ENCODE results near the gene ERCC6L2.

Gene ERCC6L2

DNA sequence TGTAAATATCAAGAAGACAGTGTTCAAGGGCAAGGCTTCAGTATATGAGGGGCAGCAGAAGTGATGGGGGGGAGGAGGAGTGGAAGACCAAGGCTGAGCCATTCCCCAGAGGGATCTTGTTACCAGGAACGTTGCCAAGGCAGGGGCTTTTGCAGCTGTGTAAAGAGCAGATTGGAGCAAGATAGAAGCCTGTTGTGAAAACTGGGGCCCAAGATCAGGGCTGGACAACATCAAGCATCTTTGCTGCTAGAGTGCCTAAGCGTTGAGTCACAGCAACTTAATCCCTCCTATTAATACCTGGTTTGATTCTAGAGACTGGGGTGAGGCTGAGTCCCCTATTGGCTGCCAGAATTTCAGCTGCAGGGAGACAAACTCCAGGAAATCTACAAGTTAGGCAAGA, 18.4 kb upstream of the ERCC6L2 start:
- ATAC-seq, result peak; percentile 86
- TF ChIP-seq ZFP3 (CRISPR knock-in tag; IDR thresholded peaks at IDR 0.05) (no peak), GLIS3 (CRISPR knock-in tag; IDR thresholded peaks at IDR 0.05) (no peak), ZNF565 (CRISPR knock-in tag; conservative IDR thresholded peaks at IDR 0.05; ENCODE audit: low read depth) (no peak), OSR1 (CRISPR knock-in tag; IDR thresholded peaks at IDR 0.05) (no peak), ARNTL (CRISPR knock-in tag; IDR thresholded peaks at IDR 0.05; ENCODE audit: borderline replicate concordance, low read depth) (no peak), ISL1 (CRISPR knock-in tag; IDR thresholded peaks at IDR 0.05) (peak; percentile 78), RARB (CRISPR knock-in tag; IDR thresholded peaks at IDR 0.05) (no peak), ZNF8 (CRISPR knock-in tag; IDR thresholded peaks at IDR 0.05) (no peak), TCF4 (CRISPR knock-in tag; IDR thresholded peaks at IDR 0.05; ENCODE audit: borderline replicate concordance) (peak; percentile 60; the same call in 1 of the 2 replicates)
- TF ChIP-seq, protein P1, sequence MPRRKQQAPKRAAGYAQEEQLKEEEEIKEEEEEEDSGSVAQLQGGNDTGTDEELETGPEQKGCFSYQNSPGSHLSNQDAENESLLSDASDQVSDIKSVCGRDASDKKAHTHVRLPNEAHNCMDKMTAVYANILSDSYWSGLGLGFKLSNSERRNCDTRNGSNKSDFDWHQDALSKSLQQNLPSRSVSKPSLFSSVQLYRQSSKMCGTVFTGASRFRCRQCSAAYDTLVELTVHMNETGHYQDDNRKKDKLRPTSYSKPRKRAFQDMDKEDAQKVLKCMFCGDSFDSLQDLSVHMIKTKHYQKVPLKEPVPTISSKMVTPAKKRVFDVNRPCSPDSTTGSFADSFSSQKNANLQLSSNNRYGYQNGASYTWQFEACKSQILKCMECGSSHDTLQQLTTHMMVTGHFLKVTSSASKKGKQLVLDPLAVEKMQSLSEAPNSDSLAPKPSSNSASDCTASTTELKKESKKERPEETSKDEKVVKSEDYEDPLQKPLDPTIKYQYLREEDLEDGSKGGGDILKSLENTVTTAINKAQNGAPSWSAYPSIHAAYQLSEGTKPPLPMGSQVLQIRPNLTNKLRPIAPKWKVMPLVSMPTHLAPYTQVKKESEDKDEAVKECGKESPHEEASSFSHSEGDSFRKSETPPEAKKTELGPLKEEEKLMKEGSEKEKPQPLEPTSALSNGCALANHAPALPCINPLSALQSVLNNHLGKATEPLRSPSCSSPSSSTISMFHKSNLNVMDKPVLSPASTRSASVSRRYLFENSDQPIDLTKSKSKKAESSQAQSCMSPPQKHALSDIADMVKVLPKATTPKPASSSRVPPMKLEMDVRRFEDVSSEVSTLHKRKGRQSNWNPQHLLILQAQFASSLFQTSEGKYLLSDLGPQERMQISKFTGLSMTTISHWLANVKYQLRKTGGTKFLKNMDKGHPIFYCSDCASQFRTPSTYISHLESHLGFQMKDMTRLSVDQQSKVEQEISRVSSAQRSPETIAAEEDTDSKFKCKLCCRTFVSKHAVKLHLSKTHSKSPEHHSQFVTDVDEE (CRISPR knock-in tag; IDR thresholded peaks at IDR 0.05), result 0 out of 2 replicates have a peak, but pooled peaks have one; percentile 19
- TF ChIP-seq, protein P2, sequence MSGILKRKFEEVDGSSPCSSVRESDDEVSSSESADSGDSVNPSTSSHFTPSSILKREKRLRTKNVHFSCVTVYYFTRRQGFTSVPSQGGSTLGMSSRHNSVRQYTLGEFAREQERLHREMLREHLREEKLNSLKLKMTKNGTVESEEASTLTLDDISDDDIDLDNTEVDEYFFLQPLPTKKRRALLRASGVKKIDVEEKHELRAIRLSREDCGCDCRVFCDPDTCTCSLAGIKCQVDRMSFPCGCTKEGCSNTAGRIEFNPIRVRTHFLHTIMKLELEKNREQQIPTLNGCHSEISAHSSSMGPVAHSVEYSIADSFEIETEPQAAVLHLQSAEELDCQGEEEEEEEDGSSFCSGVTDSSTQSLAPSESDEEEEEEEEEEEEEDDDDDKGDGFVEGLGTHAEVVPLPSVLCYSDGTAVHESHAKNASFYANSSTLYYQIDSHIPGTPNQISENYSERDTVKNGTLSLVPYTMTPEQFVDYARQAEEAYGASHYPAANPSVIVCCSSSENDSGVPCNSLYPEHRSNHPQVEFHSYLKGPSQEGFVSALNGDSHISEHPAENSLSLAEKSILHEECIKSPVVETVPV (CRISPR knock-in tag; IDR thresholded peaks at IDR 0.05), result no peak
- TF ChIP-seq, protein P3, sequence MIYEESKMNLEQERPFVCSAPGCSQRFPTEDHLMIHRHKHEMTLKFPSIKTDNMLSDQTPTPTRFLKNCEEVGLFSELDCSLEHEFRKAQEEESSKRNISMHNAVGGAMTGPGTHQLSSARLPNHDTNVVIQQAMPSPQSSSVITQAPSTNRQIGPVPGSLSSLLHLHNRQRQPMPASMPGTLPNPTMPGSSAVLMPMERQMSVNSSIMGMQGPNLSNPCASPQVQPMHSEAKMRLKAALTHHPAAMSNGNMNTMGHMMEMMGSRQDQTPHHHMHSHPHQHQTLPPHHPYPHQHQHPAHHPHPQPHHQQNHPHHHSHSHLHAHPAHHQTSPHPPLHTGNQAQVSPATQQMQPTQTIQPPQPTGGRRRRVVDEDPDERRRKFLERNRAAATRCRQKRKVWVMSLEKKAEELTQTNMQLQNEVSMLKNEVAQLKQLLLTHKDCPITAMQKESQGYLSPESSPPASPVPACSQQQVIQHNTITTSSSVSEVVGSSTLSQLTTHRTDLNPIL (CRISPR knock-in tag; IDR thresholded peaks at IDR 0.05; ENCODE audit: low read depth), result no peak

DNA sequence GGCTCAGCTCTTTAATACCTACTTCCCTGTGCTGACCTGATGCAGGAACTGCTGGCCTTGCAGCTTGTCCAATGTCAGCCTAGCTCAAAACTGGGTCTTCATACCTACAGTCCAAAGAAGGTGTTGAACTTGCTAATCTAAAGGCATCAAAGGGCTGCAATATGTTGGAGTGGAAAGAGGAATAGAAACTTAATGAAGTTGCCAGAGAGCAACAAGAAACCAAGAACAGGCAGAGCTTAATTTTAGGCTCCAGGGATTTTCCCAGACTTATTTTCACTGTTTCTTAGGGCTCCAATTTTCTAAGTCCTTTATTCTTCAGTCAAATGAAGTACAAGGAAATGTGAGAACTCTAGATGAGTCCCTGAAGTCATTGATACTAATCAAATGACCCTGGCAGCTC, 17.6 kb upstream of the ERCC6L2 start:
- TF ChIP-seq ZFP3 (CRISPR knock-in tag; IDR thresholded peaks at IDR 0.05) (no peak), PPARA (CRISPR knock-in tag; IDR thresholded peaks at IDR 0.05; ENCODE audit: borderline replicate concordance) (no peak), GLIS3 (CRISPR knock-in tag; IDR thresholded peaks at IDR 0.05) (no peak), ESRRG (CRISPR knock-in tag; IDR thresholded peaks at IDR 0.05) (no peak), CSDC2 (CRISPR knock-in tag; IDR thresholded peaks at IDR 0.05) (no peak), TOX (CRISPR knock-in tag; IDR thresholded peaks at IDR 0.05; ENCODE audit: borderline replicate concordance) (no peak)
- TF ChIP-seq, protein P4, sequence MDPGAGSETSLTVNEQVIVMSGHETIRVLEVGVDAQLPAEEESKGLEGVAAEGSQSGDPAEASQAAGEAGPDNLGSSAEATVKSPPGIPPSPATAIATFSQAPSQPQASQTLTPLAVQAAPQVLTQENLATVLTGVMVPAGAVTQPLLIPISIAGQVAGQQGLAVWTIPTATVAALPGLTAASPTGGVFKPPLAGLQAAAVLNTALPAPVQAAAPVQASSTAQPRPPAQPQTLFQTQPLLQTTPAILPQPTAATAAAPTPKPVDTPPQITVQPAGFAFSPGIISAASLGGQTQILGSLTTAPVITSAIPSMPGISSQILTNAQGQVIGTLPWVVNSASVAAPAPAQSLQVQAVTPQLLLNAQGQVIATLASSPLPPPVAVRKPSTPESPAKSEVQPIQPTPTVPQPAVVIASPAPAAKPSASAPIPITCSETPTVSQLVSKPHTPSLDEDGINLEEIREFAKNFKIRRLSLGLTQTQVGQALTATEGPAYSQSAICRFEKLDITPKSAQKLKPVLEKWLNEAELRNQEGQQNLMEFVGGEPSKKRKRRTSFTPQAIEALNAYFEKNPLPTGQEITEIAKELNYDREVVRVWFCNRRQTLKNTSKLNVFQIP (CRISPR knock-in tag; IDR thresholded peaks at IDR 0.05; ENCODE audit: borderline replicate concordance, low read depth), result no peak
- TF ChIP-seq, protein P3 (CRISPR knock-in tag; IDR thresholded peaks at IDR 0.05; ENCODE audit: low read depth), result no peak
- ATAC-seq, result no peak

DNA sequence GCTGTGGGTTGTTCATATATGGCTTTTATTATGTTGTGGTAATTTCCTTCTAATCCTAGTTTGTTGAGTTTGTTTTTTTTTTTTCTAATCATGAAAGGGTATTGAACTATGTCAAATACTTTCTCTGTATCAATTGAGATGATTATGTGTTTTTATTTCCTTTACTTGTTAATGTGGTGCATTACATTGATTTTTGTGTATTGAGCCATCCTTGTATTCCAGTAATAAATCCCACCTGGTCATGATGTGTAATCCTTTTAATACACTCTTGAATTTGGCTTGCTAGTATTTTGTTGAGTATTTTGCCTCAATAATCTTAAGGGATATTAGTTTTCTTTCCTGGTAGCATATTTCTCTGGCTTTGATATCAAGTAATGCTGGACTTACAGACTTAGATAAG, 13.1 kb upstream of the ERCC6L2 start:
- no peak for ATAC-seq
- TF ChIP-seq, protein P2 (CRISPR knock-in tag; IDR thresholded peaks at IDR 0.05), result no peak
- TF ChIP-seq ARNTL (CRISPR knock-in tag; IDR thresholded peaks at IDR 0.05; ENCODE audit: borderline replicate concordance, low read depth) (no peak), PPARA (CRISPR knock-in tag; IDR thresholded peaks at IDR 0.05; ENCODE audit: borderline replicate concordance) (no peak), CSDC2 (CRISPR knock-in tag; IDR thresholded peaks at IDR 0.05) (no peak), TCF4 (CRISPR knock-in tag; IDR thresholded peaks at IDR 0.05; ENCODE audit: borderline replicate concordance) (no peak), ISL1 (CRISPR knock-in tag; IDR thresholded peaks at IDR 0.05) (no peak)
